PC-3 (cell line): ENCODE results near the gene PIGS. TPM values are rescaled to one million over a fixed set of nuclear protein-coding genes. Genes with fewer than 3 reads are reported as not detected.

ENCODE experiments used
- ATAC-seq: fragments of 200-7000 bp; cut with Tn5 transposase; 2 replicates; pipeline ENCODE4 v1.9.1; 2020; ENCODE audit warnings: mild to moderate bottlenecking, moderate library complexity
- BruUV-seq: library from RNA; stranded (reverse); fragments of 400-500 nt; replicated peaks from 2 replicates; lab custom pipeline; 2021; lab: Mats Ljungman, UMichigan
- CTCF ChIA-PET: fragments of 300-600 bp; sonication (Branson Sonifier 250); formaldehyde crosslinking; loops from one replicate; lab custom pipeline; 2022; ENCODE audit warnings: antibody characterized with exemption; lab: Charles Lee
- POLR2A ChIA-PET: fragments of 300-600 bp; sonication (Branson Sonifier 250); formaldehyde crosslinking; loops from one replicate; lab custom pipeline; 2022; ENCODE audit warnings: antibody characterized with exemption; ENCODE audit not compliant: unreplicated experiment; lab: Charles Lee
- DNase-seq: peaks from one replicate; pipeline ENCODE4 v3.0.0-alpha.2; 2015
- H2AFZ ChIP-seq: fragments of 300-600 bp; sonication (generic); 2 replicates; pipeline ENCODE4 v1.6.0; 2016; ENCODE audit warnings: antibody characterized with exemption, low read length
- H3F3A ChIP-seq: fragments of 300-600 bp; sonication (generic); one replicate; pipeline ENCODE4 v1.6.0; 2017; ENCODE audit warnings: antibody characterized with exemption, low read length, control low read depth, mild to moderate bottlenecking; ENCODE audit not compliant: unreplicated experiment
- H3K27ac ChIP-seq: fragments of 300-600 bp; sonication (generic); 2 replicates; pipeline ENCODE4 v1.5.1; 2016; ENCODE audit warnings: mild to moderate bottlenecking, low read length
- H3K27me3 ChIP-seq: fragments of 300-600 bp; sonication (generic); 2 replicates; pipeline ENCODE4 v1.6.1; 2016; ENCODE audit warnings: low read length, mixed read lengths
- H3K36me3 ChIP-seq: fragments of 300-600 bp; sonication (generic); 2 replicates; pipeline ENCODE4 v1.6.1; 2016; ENCODE audit warnings: low read depth, mixed run types, low read length, mixed read lengths
- H3K4me1 ChIP-seq: fragments of 300-600 bp; sonication (generic); 2 replicates; pipeline ENCODE4 v1.5.1; 2016; ENCODE audit warnings: low read length; ENCODE audit not compliant: insufficient read depth
- H3K4me2 ChIP-seq: fragments of 300-600 bp; sonication (generic); 2 replicates; pipeline ENCODE4 v1.6.0; 2016; ENCODE audit warnings: low read length
- H3K4me3 ChIP-seq: fragments of 300-600 bp; sonication (generic); 2 replicates; pipeline ENCODE4 v1.5.1; 2016; ENCODE audit warnings: mild to moderate bottlenecking, low read length, mixed read lengths
- H3K79me2 ChIP-seq: fragments of 300-600 bp; sonication (generic); 2 replicates; pipeline ENCODE4 v1.6.1; 2017; ENCODE audit warnings: low read length, mixed read lengths
- H3K9ac ChIP-seq: fragments of 300-600 bp; sonication (generic); 2 replicates; pipeline ENCODE4 v1.6.0; 2016; ENCODE audit warnings: mild to moderate bottlenecking, low read length
- H3K9me2 ChIP-seq: fragments of 300-600 bp; sonication (generic); replicated peaks from 2 replicates; pipeline ENCODE4 v1.6.1; 2016; ENCODE audit warnings: mixed run types, low read length, mixed read lengths
- H3K9me3 ChIP-seq: fragments of 300-600 bp; sonication (generic); 2 replicates; pipeline ENCODE4 v1.6.1; 2016; ENCODE audit warnings: low read length, mixed read lengths
- H4K20me1 ChIP-seq: fragments of 300-600 bp; sonication (generic); 2 replicates; pipeline ENCODE4 v1.6.1; 2016; ENCODE audit warnings: low read length, mixed read lengths
- EZH2 ChIP-seq: fragments of 300-600 bp; sonication (generic); IDR thresholded peaks from one replicate; pipeline ENCODE4 v1.6.1; 2017; ENCODE audit warnings: antibody characterized with exemption, mild to moderate bottlenecking, low read length; ENCODE audit not compliant: unreplicated experiment
- EZH2phosphoT487 ChIP-seq: fragments of 300-600 bp; sonication (generic); IDR thresholded peaks from 2 replicates; pipeline ENCODE4 v1.6.1; 2018; ENCODE audit warnings: mild to moderate bottlenecking, antibody characterized with exemption, low read length, borderline replicate concordance
- intact Hi-C: fragments of 100-400 bp; cut with micrococcal nuclease; formaldehyde crosslinking; loops from 2 replicates; pipeline ENCODE4 v1.9.0; 2023
- total RNA-seq: library from RNA; depleted of rRNA; stranded (reverse); fragments of >200 nt; gene quantifications from 2 replicates; pipeline ENCODE4 v1.2.3, GENCODE V29; 2014
- TF ChIP-seq, protein P1 (sequence below): fragments of 300-600 bp; sonication (generic); conservative IDR thresholded peaks from 2 replicates; pipeline ENCODE4 v1.5.1; 2017; ENCODE audit warnings: antibody characterized with exemption, low read depth, mild to moderate bottlenecking, low read length

PIGS gene
- total RNA-seq, 1 experiment from 2014 or later, result 15.8 TPM

DNA sequence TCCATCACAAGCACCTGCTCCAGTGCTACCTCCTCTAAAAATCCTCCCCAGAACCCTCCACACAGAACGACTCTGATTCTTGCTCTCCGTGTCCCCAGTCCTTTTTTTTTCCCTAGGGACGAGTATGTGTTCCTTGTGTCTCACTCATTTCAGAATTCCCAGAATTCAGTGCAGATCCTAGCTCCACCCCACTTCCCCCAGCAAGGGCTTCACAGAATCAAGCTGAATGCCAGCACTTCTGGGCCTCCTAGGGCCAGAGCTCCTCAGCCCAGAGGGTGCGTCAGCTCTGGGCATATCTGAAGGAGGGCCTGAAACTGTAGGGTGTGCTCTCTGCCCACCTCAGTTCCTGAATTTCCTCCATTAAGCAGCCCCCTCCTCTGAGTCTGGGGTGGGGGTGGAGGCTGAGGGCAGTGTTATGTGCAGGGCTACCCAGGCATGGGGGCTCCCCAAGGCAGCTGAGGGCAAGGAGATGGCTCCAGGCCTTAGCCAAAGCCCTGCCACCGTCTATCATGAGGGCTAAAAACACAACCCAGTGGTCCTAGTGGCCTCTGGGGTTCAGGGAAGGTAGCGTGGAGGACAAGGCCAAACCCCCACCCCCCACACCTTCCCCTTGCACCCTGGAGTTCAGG lies 25.4 kb downstream of the PIGS start:
- BruUV-seq, result no TSS peak
- Histone ChIP-seq H4K20me1 (no peaks in the 10 kb centered on the region), H3F3A (no peaks in the 10 kb centered on the region), H3K4me1 (peaks cover 4% of the 10 kb centered on the region; the same call in 1 of the 2 replicates), H3K27me3 (no peaks in the 10 kb centered on the region), H3K9ac (no peak overlapping the region), H2AFZ (no peak overlapping the region), H3K79me2 (0 out of 2 replicates have a peak, but pooled peaks cover under 1% of the 10 kb centered on the region), H3K9me2 (no peaks in the 10 kb centered on the region), H3K9me3 (no peaks in the 10 kb centered on the region), H3K4me3 (no peak overlapping the region), H3K36me3 (no peaks in the 10 kb centered on the region; the same call in 1 of the 2 replicates), H3K27ac (no peak overlapping the region), H3K4me2 (no peak overlapping the region)
- CTCF ChIA-PET, result interaction anchor here (0.6 kb wide), 2 partner anchors 59 to 60 kb away, joined by 3 to 6 read pairs; no protein-coding TSS in a partner anchor
- ATAC-seq, result no peak
- intact Hi-C loops, result loop anchor here (10.0 kb wide), 1 partner anchor 141 kb away; the partner anchor contains the start of gene SLC46A1
- TF ChIP-seq EZH2phosphoT487 (no peak), EZH2 (no peak)
- TF ChIP-seq, protein P1, sequence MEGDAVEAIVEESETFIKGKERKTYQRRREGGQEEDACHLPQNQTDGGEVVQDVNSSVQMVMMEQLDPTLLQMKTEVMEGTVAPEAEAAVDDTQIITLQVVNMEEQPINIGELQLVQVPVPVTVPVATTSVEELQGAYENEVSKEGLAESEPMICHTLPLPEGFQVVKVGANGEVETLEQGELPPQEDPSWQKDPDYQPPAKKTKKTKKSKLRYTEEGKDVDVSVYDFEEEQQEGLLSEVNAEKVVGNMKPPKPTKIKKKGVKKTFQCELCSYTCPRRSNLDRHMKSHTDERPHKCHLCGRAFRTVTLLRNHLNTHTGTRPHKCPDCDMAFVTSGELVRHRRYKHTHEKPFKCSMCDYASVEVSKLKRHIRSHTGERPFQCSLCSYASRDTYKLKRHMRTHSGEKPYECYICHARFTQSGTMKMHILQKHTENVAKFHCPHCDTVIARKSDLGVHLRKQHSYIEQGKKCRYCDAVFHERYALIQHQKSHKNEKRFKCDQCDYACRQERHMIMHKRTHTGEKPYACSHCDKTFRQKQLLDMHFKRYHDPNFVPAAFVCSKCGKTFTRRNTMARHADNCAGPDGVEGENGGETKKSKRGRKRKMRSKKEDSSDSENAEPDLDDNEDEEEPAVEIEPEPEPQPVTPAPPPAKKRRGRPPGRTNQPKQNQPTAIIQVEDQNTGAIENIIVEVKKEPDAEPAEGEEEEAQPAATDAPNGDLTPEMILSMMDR, result no peak
- POLR2A ChIA-PET, result no interaction called here
- no peak for DNase-seq

DNA sequence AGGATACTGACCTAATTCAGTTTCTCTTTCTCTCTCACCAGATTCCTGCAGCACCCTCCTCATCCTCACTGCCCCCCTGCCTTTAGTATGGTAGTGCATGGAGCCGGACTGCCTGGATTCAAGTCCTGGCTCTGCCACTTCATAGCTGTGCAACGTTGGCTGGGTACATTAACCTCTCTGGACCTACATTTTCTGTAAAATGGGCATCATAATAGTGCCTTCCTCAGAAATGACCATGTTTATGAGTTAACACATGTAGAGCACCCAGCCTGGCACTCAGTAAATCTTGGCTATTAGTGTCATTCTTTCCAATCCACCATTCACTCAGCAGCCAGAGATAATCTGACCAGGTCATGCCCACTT lies 26.2 kb downstream of the PIGS start:
- Histone ChIP-seq H3K9ac (no peak overlapping the region), H2AFZ (no peak overlapping the region), H3K79me2 (no peaks in the 10 kb centered on the region), H3K4me3 (no peak overlapping the region), H3K4me2 (no peak overlapping the region), H3K27ac (no peak overlapping the region), H3K27me3 (no peaks in the 10 kb centered on the region), H3F3A (no peaks in the 10 kb centered on the region), H3K4me1 (peaks cover 4% of the 10 kb centered on the region; the same call in 1 of the 2 replicates), H3K36me3 (no peaks in the 10 kb centered on the region; the same call in 1 of the 2 replicates), H3K9me2 (no peaks in the 10 kb centered on the region), H3K9me3 (no peaks in the 10 kb centered on the region), H4K20me1 (no peaks in the 10 kb centered on the region)
- ChIA-PET CTCF (no interaction called here), POLR2A (no interaction called here)
- no TSS peak for BruUV-seq
- no peak for TF ChIP-seq EZH2phosphoT487
- no peak for TF ChIP-seq EZH2
- TF ChIP-seq, protein P1, result no peak
- ATAC-seq, result no peak
- no peak for DNase-seq
- intact Hi-C loops, result loop anchor here (10.0 kb wide), 1 partner anchor 140 kb away; the partner anchor contains the start of gene SLC46A1
